HG03521 (cell line): ENCODE data around the gene PDE6A.

Source experiments
- ATAC-seq: cut with Tn5 transposase; IDR thresholded peaks from one replicate; pipeline ENCODE4 v1.9.1; 2021; ENCODE audit warnings: mild to moderate bottlenecking, moderate library complexity; ENCODE audit not compliant: unreplicated experiment

The PDE6A gene

GRCh38 chr5:149930749-149931574 is 13.6 kb downstream of the PDE6A start:
- ATAC-seq, result no peak

GRCh38 chr5:149930043-149930748 is 14.4 kb downstream of the PDE6A start:
- no peak for ATAC-seq

GRCh38 chr5:149924486-149924885 is 20.1 kb downstream of the PDE6A start:
- ATAC-seq, result no peak

- ATAC-seq, result no peak
Measured at GRCh38 chr5:149922950-149923349, 21.6 kb downstream of the PDE6A start.

GRCh38 chr5:149921597-149921996 is 23.0 kb downstream of the PDE6A start:
- no peak for ATAC-seq

GRCh38 chr5:149917073-149917676 is 27.4 kb downstream of the PDE6A start:
- ATAC-seq, result no peak

- no peak for ATAC-seq
Measured at GRCh38 chr5:149916334-149917072, 28.1 kb downstream of the PDE6A start.

GRCh38 chr5:149915392-149916260 is 29.0 kb downstream of the PDE6A start:
- ATAC-seq, result no peak

- ATAC-seq, result no peak
Measured at GRCh38 chr5:149913436-149914419, 30.9 kb downstream of the PDE6A start.

- ATAC-seq, result no peak
Measured at GRCh38 chr5:149912226-149912871, 32.2 kb downstream of the PDE6A start.

GRCh38 chr5:149911031-149911430 is 33.6 kb downstream of the PDE6A start:
- no peak for ATAC-seq

GRCh38 chr5:149907828-149908227 is 36.8 kb downstream of the PDE6A start:
- ATAC-seq, result no peak

- no peak for ATAC-seq
Measured at GRCh38 chr5:149904977-149905376, 39.6 kb downstream of the PDE6A start.

GRCh38 chr5:149904293-149904886 is 40.2 kb downstream of the PDE6A start:
- ATAC-seq, result no peak

GRCh38 chr5:149903404-149903803 is 41.2 kb downstream of the PDE6A start:
- no peak for ATAC-seq

- no peak for ATAC-seq
Measured at GRCh38 chr5:149902177-149902576, 42.4 kb downstream of the PDE6A start.

- ATAC-seq, result no peak
Measured at GRCh38 chr5:149901511-149901910, 43.1 kb downstream of the PDE6A start.

GRCh38 chr5:149900390-149900789 is 44.2 kb downstream of the PDE6A start:
- ATAC-seq, result no peak
